GM12873 (cell line): ENCODE results near the gene MTUS2.

Experiments used
- TF ChIP-seq, protein P1 (sequence below): IDR thresholded peaks from 2 replicates; pipeline ENCODE4 v1.5.1; 2012; ENCODE audit warnings: low read depth, mild to moderate bottlenecking, moderate library complexity, low read length, control low read depth; ENCODE audit not compliant: insufficient read depth; ENCODE audit errors: missing control alignments

MTUS2 gene

DNA sequence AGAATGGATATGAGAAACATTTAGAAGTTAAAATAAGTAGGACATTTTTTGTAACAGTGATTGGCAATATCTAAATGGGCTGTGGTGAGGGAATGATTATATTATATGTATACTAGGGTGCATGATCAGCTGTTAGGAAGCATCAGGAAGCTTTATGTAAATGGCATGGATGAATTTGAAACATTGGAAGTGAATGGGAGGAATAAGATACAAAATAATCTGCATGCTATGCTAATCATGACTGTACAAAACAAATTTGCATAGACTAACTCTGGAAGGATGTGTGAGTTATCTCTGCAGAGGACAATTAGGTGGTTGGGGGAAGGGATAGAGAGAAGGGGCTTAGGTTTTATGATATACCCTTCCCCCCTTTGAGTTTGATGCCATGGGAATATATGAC, 156.5 kb downstream of the MTUS2 start:
- TF ChIP-seq, protein P1, sequence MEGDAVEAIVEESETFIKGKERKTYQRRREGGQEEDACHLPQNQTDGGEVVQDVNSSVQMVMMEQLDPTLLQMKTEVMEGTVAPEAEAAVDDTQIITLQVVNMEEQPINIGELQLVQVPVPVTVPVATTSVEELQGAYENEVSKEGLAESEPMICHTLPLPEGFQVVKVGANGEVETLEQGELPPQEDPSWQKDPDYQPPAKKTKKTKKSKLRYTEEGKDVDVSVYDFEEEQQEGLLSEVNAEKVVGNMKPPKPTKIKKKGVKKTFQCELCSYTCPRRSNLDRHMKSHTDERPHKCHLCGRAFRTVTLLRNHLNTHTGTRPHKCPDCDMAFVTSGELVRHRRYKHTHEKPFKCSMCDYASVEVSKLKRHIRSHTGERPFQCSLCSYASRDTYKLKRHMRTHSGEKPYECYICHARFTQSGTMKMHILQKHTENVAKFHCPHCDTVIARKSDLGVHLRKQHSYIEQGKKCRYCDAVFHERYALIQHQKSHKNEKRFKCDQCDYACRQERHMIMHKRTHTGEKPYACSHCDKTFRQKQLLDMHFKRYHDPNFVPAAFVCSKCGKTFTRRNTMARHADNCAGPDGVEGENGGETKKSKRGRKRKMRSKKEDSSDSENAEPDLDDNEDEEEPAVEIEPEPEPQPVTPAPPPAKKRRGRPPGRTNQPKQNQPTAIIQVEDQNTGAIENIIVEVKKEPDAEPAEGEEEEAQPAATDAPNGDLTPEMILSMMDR = no peak

DNA sequence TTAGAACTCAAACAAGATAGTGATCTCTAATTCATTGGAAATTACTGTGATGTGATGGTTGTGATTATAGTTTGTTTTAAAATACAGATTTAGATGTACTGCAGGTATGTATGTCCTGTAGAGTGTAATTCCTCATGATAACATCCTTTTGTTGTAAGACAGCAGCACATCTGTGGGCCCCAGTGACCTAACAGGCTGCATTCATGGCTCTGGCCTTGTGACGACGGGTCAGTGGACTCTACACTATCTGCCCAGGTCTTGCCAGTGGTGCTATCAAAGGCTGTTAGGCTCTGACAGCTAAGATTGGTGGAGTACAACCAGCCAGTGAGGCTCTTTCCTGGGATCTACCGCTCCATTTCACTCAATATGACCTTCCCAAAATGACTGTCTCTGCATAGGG, 158.4 kb downstream of the MTUS2 start:
- TF ChIP-seq, protein P1 = no peak

DNA sequence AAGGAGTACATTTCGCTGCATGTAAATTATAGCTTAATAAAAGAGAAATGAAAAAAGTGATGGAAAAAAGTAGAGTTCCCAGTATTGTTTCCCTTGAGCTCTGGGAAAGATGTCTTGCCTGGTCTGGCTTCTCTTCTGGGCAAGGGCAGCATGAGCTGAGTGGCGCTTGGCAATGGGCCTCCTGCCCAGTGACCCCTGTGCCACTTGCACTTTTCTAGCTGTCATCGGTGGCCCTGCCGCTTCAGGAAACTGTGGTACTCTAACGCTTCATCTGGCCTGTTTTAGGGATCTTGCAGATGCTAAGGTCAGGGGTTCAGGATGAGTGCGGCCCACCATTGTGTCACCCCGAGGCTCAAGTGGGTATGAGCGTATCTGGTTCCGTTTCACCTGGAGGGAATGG, 161.4 kb downstream of the MTUS2 start:
- TF ChIP-seq, protein P1 = no peak

DNA sequence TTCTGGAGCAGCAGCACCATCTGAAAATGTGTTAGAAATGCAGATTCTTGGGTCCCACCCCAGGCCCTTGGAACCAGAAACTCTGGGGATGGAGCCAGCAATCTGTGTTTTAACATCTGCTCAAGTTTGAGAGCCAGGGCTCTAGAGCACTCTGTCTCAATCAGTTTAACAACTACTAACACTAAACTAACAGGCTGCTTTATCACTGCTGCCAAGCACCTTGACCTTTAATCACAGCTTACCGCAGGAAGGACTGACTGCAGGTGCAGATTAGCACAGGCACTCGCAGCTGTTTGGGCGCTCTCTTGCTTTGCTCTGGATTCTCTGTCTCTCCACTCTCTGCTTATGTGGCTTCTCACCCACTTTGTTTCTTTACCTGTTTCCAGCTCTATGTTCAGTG, 163.5 kb downstream of the MTUS2 start:
- TF ChIP-seq, protein P1 = no peak

GRCh38 chr13:28984326-28984725, 164.2 kb downstream of the MTUS2 start:
- TF ChIP-seq, protein P1 = no peak

- TF ChIP-seq, protein P1 = no peak
These were observed 164.7 kb downstream of the MTUS2 start for GRCh38 chr13:28984825-28985224.

DNA sequence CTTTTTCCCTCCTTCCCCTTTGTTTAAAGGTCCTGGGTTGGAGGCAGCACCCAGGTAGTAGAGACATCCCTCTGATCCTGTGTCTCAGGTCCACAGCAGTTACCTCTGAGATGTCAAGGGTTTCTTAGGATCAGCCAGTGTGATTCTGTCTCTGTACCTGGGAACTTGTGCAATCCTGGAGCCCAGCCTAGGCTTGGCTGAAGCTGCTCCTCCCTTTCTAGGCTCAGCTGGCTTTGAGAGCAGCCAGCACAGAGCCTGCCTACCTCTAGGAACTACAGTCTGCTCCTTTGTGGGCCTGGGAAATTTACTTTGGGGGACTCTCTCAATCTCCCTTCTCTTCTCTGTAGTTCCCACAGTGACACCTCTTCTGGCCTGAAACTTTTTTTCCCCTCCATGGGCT, 171.6 kb downstream of the MTUS2 start:
- TF ChIP-seq, protein P1 = no peak

DNA sequence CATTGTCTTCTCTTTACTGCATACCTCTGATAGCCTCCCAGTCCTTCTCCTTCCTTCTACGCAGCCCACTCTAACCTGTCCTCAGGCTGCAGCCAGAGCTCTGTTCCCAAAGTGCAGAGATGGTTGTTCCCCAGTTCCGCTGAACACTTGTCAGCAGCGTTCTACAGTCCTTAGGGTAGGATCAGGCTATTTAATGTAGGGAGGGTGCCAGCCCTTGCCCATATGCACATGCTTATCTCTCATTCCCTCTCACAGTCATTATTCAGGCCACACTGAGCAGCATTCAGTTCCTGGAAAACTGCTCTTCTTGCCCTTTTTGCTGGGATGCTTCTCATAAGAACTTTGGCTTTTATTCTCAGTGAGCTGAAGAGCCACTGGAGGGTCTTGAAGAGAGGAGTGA, 180.7 kb downstream of the MTUS2 start:
- TF ChIP-seq, protein P1 = no peak
